ENCODE data around the gene DCTPP1. TPM values are rescaled to one million over a fixed set of nuclear protein-coding genes. Genes with fewer than 3 reads are reported as not detected.

Gene DCTPP1
- total and polyA plus RNA-seq, 9 of the 15 experiments (the other 6 are each of a cell fraction or from before 2014, with no cell fraction given), result 45.0 to 132 (median 80.6) TPM

DNA sequence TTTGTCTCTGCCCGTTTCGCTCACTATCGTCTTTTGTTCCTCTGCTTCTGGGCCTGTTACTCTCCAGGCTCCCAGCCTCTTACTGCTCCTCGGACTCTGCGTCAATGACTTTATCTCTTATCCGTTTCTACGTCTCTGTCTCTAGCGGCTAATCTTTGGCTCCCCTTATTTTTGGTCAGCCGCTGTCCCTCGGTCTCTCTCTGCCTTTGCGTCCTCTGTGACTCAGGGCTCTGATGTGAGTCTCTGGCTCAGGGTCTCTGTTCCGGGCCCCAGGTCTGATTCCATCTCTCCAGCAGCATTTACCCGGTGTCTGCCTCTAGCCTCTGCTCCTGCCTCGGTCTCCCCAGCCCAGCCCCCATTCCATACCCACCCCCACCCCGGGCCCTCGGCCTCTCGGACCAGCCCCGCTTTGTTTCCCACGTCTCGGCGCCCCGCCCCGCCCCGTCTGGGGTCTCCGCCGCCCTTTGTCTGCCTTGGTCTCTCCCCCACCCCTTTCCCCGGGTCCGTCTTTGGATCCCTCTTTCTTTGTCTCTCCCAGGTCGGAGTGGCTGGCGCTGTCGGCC, 35.2 kb downstream of the DCTPP1 start (continued):
- 0 out of 2 replicates have a peak, but pooled peaks have one; percentile 25 for TF ChIP-seq FOSL1 (tag; conservative IDR thresholded peaks at IDR 0.05)
- no peak for TF ChIP-seq NRF1 (conservative IDR thresholded peaks at IDR 0.05 in 1 of 2, IDR thresholded peaks at IDR 0.05 in 1 of 2)
- TF ChIP-seq POLR2B (IDR thresholded peaks at IDR 0.05; ENCODE audit: low read depth, partially characterized antibody), result peak; percentile 17
- TF ChIP-seq ZNF695 (CRISPR knock-in tag; IDR thresholded peaks at IDR 0.05), result no peak
- TF ChIP-seq ZNF668 (CRISPR knock-in tag; IDR thresholded peaks at IDR 0.05), result no peak
- TF ChIP-seq, protein P1, sequence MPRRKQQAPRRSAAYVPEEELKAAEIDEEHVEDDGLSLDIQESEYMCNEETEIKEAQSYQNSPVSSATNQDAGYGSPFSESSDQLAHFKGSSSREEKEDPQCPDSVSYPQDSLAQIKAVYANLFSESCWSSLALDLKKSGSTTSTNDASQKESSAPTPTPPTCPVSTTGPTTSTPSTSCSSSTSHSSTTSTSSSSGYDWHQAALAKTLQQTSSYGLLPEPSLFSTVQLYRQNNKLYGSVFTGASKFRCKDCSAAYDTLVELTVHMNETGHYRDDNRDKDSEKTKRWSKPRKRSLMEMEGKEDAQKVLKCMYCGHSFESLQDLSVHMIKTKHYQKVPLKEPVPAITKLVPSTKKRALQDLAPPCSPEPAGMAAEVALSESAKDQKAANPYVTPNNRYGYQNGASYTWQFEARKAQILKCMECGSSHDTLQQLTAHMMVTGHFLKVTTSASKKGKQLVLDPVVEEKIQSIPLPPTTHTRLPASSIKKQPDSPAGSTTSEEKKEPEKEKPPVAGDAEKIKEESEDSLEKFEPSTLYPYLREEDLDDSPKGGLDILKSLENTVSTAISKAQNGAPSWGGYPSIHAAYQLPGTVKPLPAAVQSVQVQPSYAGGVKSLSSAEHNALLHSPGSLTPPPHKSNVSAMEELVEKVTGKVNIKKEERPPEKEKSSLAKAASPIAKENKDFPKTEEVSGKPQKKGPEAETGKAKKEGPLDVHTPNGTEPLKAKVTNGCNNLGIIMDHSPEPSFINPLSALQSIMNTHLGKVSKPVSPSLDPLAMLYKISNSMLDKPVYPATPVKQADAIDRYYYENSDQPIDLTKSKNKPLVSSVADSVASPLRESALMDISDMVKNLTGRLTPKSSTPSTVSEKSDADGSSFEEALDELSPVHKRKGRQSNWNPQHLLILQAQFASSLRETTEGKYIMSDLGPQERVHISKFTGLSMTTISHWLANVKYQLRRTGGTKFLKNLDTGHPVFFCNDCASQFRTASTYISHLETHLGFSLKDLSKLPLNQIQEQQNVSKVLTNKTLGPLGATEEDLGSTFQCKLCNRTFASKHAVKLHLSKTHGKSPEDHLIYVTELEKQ (CRISPR knock-in tag; IDR thresholded peaks at IDR 0.05), result no peak
- TF ChIP-seq, protein P2, sequence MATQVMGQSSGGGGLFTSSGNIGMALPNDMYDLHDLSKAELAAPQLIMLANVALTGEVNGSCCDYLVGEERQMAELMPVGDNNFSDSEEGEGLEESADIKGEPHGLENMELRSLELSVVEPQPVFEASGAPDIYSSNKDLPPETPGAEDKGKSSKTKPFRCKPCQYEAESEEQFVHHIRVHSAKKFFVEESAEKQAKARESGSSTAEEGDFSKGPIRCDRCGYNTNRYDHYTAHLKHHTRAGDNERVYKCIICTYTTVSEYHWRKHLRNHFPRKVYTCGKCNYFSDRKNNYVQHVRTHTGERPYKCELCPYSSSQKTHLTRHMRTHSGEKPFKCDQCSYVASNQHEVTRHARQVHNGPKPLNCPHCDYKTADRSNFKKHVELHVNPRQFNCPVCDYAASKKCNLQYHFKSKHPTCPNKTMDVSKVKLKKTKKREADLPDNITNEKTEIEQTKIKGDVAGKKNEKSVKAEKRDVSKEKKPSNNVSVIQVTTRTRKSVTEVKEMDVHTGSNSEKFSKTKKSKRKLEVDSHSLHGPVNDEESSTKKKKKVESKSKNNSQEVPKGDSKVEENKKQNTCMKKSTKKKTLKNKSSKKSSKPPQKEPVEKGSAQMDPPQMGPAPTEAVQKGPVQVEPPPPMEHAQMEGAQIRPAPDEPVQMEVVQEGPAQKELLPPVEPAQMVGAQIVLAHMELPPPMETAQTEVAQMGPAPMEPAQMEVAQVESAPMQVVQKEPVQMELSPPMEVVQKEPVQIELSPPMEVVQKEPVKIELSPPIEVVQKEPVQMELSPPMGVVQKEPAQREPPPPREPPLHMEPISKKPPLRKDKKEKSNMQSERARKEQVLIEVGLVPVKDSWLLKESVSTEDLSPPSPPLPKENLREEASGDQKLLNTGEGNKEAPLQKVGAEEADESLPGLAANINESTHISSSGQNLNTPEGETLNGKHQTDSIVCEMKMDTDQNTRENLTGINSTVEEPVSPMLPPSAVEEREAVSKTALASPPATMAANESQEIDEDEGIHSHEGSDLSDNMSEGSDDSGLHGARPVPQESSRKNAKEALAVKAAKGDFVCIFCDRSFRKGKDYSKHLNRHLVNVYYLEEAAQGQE (IDR thresholded peaks at IDR 0.05; ENCODE audit: borderline replicate concordance), result no peak
- TF ChIP-seq, protein P2 (CRISPR knock-in tag; IDR thresholded peaks at IDR 0.05; ENCODE audit: low read depth), result no peak
- TF ChIP-seq RAD51 (IDR thresholded peaks at IDR 0.05; ENCODE audit: borderline replicate concordance, low read depth), result no peak
- TF ChIP-seq CREM (IDR thresholded peaks at IDR 0.05; ENCODE audit: low read depth), result peak; percentile 66
- TF ChIP-seq, protein P3, sequence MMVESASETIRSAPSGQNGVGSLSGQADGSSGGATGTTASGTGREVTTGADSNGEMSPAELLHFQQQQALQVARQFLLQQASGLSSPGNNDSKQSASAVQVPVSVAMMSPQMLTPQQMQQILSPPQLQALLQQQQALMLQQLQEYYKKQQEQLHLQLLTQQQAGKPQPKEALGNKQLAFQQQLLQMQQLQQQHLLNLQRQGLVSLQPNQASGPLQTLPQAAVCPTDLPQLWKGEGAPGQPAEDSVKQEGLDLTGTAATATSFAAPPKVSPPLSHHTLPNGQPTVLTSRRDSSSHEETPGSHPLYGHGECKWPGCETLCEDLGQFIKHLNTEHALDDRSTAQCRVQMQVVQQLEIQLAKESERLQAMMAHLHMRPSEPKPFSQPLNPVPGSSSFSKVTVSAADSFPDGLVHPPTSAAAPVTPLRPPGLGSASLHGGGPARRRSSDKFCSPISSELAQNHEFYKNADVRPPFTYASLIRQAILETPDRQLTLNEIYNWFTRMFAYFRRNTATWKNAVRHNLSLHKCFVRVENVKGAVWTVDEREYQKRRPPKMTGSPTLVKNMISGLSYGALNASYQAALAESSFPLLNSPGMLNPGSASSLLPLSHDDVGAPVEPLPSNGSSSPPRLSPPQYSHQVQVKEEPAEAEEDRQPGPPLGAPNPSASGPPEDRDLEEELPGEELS (CRISPR knock-in tag; IDR thresholded peaks at IDR 0.05; ENCODE audit: borderline replicate concordance), result no peak
- TF ChIP-seq PPARD (CRISPR knock-in tag; IDR thresholded peaks at IDR 0.05), result no peak
- TF ChIP-seq CBFB (CRISPR knock-in tag; IDR thresholded peaks at IDR 0.05), result no peak

Measured in K562 (cell line).